ENCODE data around the gene KANK4. TPM values are rescaled to one million over a fixed set of nuclear protein-coding genes. Genes with fewer than 3 reads are reported as not detected.
"Not testable (repeated sequence)": the region's sequence is repeated elsewhere in the genome, so short reads cannot be mapped to it uniquely, and the experiment has no call there.

The KANK4 gene
- total RNA-seq, 1 donor from 2014 or later = 1.0 TPM

DNA sequence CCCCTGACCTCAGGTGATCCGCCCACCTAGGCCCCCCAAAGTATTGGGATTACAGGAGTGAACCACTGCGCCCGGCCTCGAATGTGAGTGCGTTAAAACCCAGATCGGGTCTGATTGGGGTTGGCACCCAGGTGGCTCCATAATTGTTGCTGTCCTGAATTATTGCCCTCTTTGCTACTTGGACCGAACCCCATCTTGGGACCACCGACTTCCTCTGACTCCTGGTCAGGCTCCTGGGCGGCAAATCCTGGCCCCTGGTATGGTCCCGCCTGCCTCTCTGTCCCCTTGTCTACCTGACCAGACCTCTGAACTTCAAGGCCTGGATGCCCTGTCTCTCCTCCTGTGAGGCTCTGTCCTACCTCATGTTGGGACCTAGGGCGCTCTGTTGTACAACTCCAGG, 91.7 kb downstream of the KANK4 start:
- H3K27ac Mint-ChIP-seq = no peak overlapping the region
- no peaks in the 10 kb centered on the region for H3K4me1 Mint-ChIP-seq (ENCODE audit: low read depth)
- no peaks in the 10 kb centered on the region for H3K9me3 Mint-ChIP-seq (ENCODE audit: low read depth)
- no peak for TF ChIP-seq CTCF (IDR thresholded peaks at IDR 0.05; ENCODE audit: unreplicated experiment)
- DNase-seq (ENCODE audit: low spot score, unreplicated experiment) = no peak
- peaks cover 3% of the 10 kb centered on the region for H3K27me3 Mint-ChIP-seq
- no peak overlapping the region for H3K4me3 Mint-ChIP-seq (ENCODE audit: low read depth)
- H3K36me3 Mint-ChIP-seq (ENCODE audit: insufficient read depth) = no peaks in the 10 kb centered on the region

DNA sequence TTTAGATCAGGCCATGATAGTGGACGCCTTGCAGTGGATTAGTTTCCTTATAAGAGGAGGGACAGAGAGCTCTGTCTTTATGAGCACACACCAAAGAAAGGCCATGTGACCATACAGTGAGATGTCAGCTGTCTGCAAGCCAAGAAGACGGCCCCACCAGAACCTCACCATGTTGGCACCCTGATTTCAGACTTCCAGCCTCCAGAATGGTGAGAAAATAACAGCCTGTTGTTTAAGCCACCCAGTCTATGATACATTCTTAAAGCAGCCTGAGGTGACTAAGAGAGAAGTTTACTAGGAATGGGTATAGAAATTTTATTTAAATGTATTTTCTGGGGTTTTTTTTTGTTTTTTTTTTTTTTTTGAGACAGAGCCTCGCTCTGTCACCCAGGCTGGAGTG, 95.1 kb downstream of the KANK4 start:
- H3K4me1 Mint-ChIP-seq (ENCODE audit: low read depth) = no peaks in the 10 kb centered on the region
- no peak overlapping the region for H3K27ac Mint-ChIP-seq
- no peak for DNase-seq (ENCODE audit: low spot score, unreplicated experiment)
- no peaks in the 10 kb centered on the region for H3K9me3 Mint-ChIP-seq (ENCODE audit: low read depth)
- H3K27me3 Mint-ChIP-seq = no peaks in the 10 kb centered on the region
- no peak overlapping the region for H3K4me3 Mint-ChIP-seq (ENCODE audit: low read depth)
- no peak for TF ChIP-seq CTCF (IDR thresholded peaks at IDR 0.05; ENCODE audit: unreplicated experiment)
- H3K36me3 Mint-ChIP-seq (ENCODE audit: insufficient read depth) = no peaks in the 10 kb centered on the region

DNA sequence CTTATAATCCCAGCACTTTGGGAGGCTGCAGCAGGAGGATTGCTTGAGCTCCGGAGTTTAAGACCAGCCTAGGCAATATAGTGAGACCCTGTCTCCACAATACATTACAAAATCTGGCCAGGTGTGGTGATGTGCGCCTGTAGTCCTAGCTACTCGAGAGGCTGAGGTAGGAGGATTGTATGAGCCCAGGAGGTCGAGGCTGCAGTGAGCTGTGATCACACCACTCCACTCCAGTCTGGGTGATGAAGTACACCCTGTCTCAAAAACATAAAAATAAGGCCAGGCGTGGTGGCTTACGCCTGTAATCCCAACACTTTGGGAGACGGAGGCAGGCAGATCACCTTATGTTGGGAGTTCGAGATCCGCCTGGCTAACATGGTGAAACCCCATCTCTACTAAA, 96.9 kb downstream of the KANK4 start:
- Mint-ChIP-seq H3K9me3 (ENCODE audit: low read depth) (no peaks in the 10 kb centered on the region), H3K36me3 (ENCODE audit: insufficient read depth) (no peaks in the 10 kb centered on the region), H3K27ac (no peak overlapping the region), H3K4me3 (ENCODE audit: low read depth) (no peak overlapping the region), H3K4me1 (ENCODE audit: low read depth) (no peaks in the 10 kb centered on the region), H3K27me3 (no peaks in the 10 kb centered on the region)
- DNase-seq (ENCODE audit: low spot score, unreplicated experiment) = no peak
- TF ChIP-seq CTCF (IDR thresholded peaks at IDR 0.05; ENCODE audit: unreplicated experiment) = no peak

DNA sequence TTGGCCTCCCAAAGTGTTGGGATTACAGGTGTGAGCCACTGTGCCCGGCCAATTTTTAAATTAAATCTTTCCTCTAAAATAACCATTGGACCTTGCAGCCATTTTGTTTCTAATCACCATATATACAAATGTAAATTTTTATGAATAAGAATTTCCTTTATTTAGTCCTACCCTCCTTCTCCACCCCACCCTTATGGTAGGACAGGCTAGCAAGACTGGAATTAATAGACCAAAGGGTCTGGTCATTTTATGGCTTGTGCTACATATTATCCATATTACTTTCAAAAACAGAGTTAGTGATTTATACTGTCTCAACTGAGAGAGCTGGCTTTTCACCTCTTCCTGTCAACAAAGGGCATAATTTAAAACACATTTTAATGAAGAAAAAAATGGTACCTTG, 98.1 kb downstream of the KANK4 start:
- no peak for TF ChIP-seq CTCF (IDR thresholded peaks at IDR 0.05; ENCODE audit: unreplicated experiment)
- Mint-ChIP-seq H3K27ac (no peak overlapping the region), H3K4me1 (ENCODE audit: low read depth) (no peaks in the 10 kb centered on the region), H3K9me3 (ENCODE audit: low read depth) (no peaks in the 10 kb centered on the region), H3K4me3 (ENCODE audit: low read depth) (no peak overlapping the region), H3K27me3 (no peaks in the 10 kb centered on the region), H3K36me3 (ENCODE audit: insufficient read depth) (no peaks in the 10 kb centered on the region)
- DNase-seq (ENCODE audit: low spot score, unreplicated experiment) = no peak

DNA sequence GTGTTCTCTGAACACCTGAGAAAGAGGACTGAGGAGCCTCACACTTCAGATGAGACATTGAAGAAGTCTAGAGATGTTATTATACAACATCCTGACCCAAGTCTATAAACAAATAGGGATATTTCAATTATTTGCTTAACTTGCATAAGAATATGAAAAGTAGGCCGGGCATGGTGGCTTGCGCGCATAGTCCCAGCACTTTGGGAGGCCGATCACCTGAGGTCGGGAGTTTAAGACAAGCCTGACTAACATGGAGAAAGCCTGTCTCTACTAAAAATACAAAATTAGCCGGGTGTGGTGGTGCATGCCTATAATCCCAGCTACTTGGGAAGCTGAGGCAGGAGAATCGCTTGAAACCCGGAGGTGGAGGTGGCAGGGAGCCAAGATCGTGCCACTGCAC, 98.8 kb downstream of the KANK4 start:
- not testable (repeated sequence) for H3K4me3 Mint-ChIP-seq (ENCODE audit: low read depth); DNase-seq (ENCODE audit: low spot score, unreplicated experiment); H3K27me3 Mint-ChIP-seq; H3K4me1 Mint-ChIP-seq (ENCODE audit: low read depth); H3K27ac Mint-ChIP-seq; H3K9me3 Mint-ChIP-seq (ENCODE audit: low read depth); H3K36me3 Mint-ChIP-seq (ENCODE audit: insufficient read depth)

GRCh38 chr1:62218604-62219003, 100.6 kb downstream of the KANK4 start:
- no peak for DNase-seq (ENCODE audit: low spot score, unreplicated experiment)
- Mint-ChIP-seq H3K27ac (no peak overlapping the region), H3K27me3 (no peaks in the 10 kb centered on the region), H3K4me3 (ENCODE audit: low read depth) (no peak overlapping the region), H3K9me3 (ENCODE audit: low read depth) (no peaks in the 10 kb centered on the region), H3K4me1 (ENCODE audit: low read depth) (no peaks in the 10 kb centered on the region), H3K36me3 (ENCODE audit: insufficient read depth) (no peaks in the 10 kb centered on the region)
- TF ChIP-seq CTCF (IDR thresholded peaks at IDR 0.05; ENCODE audit: unreplicated experiment) = no peak

All from progenitor cell of endocrine pancreas (in vitro differentiated cells).